GM19324 (cell line): Measurements from ENCODE around the gene NAGS.
"Not testable (repeated sequence)": the region's sequence is repeated elsewhere in the genome, so short reads cannot be mapped to it uniquely, and the experiment has no call there.

Experiments used
- ATAC-seq: cut with Tn5 transposase; IDR thresholded peaks from one replicate; pipeline ENCODE4 v1.9.1; 2021; ENCODE audit warnings: mild to moderate bottlenecking, moderate library complexity; ENCODE audit not compliant: unreplicated experiment, low FRiP score

NAGS gene

DNA sequence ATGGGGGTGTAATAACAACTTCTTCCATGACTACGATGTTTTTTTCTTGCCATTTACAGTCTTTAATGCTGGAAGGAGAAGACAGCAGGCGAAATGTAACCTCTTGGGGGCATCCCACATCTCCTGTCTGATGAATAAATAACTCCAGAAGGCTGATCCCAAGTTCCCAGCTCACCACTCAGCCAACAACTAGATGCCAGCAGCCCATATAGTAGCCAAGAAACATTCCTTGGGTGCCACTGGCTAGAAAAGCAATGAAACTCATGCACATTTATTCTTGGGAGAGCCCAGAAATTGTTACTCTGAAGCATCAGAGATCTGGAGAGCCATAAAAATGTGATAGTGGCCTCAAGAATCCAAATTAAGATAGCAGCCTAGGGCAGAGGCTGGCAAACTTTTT is 33.0 kb downstream of the NAGS start:
- no peak for ATAC-seq

GRCh38 chr17:44038604-44039011 is 34.2 kb downstream of the NAGS start:
- no peak for ATAC-seq

DNA sequence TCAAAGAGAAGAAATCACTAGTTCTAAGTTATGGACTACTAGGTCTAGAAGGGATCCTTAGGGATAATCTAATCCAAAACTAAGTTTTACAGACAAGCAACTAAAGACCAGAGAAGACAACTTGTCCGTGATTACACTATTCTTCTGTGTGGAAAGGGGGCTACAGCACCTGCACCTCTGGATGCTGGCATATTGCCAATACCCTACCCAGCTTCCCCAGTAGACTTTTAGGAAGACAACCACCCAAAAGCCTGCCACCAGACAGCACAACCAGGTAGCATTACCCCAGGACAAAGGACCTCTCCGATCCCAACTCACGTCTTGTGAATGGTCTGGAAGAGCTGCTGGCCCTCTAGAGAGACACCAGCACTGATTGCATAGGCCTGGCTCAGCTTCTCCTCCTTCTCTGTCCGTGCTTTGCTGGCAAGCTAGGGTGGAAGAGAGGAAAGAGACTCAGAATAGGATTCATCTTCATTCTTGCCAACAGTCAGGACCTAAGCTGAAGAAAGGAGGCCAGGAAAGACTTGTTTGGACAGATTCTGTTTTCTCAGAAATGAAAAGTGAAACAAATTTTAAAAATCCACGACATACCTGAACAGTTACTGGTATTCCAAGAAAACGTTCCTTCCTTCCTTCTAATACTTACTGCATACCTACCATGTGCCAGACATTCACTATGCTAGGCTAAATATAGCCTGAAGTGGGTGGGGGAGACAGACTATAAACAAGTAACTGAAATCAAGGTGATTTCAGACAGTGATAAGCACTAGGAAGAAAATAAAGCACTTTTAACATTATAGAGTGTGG is 35.6 kb downstream of the NAGS start:
- no peak for ATAC-seq

DNA sequence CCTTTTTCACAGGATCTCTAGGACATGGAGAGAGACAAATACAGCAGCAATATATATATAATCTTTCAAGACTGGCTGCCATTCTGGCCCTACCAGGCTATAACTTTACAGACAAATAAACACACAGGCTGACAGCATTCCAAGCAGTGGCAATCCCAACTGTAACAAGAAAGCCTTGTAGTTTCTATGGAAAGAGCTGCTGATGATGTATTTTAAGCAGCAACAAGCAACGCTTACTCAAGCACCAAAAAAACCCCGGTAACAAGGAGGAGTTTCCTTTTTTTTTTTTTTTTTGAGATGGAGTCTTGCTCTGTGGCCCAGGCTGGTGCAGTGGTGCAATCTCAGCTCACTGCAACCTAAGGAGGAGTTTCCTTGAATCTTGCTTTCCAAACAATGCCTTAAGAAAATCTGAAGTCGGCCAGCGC is 38.9 kb downstream of the NAGS start:
- no peak for ATAC-seq

GRCh38 chr17:44044071-44044470 is 39.6 kb downstream of the NAGS start:
- no peak for ATAC-seq

- ATAC-seq, result no peak
Measured at GRCh38 chr17:44045486-44045885, 41.1 kb downstream of the NAGS start.

GRCh38 chr17:44046893-44047292 is 42.5 kb downstream of the NAGS start:
- not testable (repeated sequence) for ATAC-seq

DNA sequence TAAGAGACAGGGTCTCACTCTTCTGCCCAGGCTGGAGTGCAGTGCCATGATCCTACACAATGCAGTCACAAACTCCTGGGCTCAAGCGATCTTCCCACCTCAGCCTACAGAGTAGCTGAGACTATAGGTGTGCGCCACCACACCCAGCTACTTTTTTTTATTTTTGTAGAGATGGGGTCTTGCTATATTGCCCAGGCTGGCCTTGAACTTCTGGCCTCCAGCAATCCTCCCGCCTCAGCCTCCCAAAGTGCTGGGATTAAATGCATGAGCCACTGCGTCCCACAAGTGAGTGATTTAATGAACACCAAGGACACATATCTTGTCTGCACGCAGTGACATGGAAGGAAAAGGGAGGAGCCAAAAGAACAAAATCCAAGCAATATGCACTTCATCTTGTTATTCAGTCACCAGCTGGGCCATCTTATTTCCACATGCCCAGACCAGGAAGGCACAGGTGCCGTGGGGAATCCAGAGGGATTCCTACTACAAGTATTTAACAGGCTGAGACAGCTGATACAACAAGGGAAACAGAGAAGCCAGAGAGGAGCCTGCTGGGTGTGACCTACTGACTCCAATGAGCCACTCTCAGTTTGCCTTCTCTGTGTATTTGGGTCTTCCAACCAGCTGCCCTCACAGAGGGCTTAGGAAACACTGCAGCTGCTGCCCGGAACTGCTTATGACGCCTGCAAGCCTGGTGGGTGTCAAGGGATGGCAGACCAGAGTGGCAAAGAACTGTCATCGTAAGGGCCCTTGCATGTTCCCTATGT is 45.1 kb downstream of the NAGS start:
- ATAC-seq, result no peak

DNA sequence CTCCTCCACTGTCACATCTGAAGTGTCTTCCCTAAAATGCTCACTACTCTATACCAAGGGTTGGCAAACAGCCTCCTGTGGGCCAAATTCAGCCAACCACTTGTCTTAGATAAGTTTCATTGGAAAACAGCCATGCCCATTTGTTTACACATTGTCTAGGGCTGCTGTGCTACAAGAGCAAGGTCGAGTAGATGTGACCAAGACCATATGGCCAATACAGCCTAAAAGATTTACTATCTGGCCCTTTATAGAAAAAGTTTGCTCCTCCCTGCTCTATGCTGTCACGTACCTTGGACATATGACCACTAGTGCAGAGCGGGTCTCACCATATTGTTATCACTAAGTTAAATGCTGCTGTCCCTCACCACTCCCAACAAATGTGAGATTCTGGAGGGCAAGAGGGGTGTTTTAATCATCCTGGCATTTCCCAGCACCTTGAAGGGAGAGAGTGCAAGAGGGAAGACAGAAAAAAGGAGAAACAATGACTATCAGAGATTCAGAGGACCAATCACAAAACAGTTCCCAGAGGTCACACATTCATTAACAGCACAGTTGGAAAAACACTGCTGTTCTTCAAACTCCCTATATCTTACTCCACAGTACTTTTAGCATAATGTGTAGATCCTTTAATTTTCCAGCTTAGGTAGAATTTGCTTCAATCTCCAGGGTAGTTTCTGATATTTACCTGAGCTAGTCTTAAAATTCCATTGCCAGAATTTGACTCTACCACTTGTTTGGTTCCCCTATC is 48.9 kb downstream of the NAGS start:
- ATAC-seq, result no peak
